CD4-positive, alpha-beta T cell treated with Interleukin-2 at 100 ng/mL for 4 hours (primary cell): ENCODE results near the gene CCDC102A.
"Not testable (repeated sequence)": the region's sequence is repeated elsewhere in the genome, so short reads cannot be mapped to it uniquely, and the experiment has no call there.

Experiments
- DNase-seq: peaks from one replicate; pipeline ENCODE4 v3.0.0-alpha.2; 2020; ENCODE audit warnings: low spot score

The CCDC102A gene

DNA sequence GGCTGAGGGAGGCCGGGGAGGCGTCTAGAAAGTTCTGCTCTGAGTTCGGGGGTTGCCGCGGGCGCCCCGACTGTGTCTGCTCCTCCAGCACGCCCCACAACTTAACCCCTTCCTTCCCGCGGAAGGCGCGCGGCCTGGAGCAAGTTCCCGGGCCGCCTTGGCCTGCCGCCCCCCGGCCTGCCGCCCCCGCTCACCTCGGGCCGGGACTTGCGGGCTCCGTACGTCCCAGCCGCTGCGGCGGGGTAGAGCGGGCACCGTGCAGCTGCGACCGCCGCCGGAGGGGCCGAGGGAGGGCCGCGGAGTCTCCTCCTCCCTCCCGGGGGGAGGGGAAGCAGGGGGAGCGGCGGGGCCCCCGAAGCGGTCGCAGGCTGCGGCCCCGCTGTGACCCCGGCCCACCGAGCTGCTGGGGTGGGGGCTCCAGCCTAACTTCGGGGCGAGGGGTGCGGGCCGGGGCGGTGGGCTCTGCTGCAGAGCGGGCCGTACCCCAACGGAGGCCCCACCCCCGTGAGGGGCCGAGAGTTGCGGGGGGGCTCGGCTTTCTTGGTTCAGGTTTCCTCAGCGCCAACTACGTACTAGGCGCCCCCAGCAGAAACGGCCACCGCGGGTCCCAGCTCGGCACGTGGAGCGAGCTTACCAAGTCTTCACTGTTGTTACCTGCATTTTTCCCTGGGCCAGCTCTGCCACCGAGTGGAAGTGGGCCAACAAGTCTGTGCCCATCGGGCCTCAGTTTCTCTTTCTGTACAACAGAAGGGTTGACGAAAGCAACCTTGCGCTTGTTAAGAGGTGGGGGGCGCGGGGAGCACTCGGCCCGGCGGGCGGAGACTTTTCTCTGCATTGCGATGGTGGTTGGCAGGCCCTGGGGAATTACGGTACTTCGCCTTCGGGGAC, at the start of gene CCDC102A:
TSS of gene CCDC102A (minus strand) at position 266 of the 888 bp plus-strand sequence. CDS start 7,394 bp downstream, outside the sequence.
- peak; percentile 58 for DNase-seq

DNA sequence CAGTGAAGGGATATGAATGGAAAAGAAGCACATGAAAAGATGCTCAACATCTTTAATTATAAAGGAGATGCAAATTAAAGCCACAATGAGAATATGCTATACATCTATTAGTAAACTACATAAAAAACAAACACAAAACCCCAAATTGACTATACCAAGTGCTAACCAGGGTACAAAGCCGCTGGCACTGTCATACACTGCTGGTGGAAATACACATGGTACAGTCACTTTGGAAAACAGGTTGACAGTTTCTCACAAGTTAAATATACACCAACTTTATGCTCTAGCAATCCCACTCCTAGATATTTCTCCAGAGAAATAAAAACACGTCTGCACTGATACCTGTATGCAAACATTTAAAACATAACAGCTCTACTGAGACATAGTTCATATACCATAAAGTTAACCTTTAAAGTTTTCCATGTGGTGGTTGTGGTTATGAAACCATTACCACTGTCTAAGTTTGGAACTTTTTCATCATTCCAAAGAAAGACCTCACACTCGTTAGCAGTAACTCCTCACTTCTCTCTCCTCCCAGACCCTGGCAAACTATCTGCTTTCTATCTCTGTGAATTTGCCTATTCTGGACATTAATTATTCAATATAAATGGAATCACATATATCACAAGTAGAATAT, 48.8 kb upstream of the CCDC102A start:
- DNase-seq: no peak

DNA sequence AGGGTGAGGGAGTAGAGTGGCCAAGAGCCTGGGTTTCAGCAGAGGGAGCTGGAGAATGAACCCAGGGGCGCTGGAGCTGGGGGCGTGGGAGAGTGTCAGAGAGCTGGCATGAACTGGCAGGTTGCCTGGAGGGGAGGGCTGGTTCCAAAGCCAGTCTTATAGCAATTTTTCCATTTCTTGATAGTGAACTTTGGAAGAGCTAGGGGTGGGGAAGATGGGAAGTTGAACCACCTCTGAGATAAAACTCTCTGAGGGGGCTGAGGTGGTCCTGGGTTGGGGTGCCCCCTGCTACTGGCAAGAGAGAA, 42.9 kb upstream of the CCDC102A start:
- DNase-seq: no peak

DNA sequence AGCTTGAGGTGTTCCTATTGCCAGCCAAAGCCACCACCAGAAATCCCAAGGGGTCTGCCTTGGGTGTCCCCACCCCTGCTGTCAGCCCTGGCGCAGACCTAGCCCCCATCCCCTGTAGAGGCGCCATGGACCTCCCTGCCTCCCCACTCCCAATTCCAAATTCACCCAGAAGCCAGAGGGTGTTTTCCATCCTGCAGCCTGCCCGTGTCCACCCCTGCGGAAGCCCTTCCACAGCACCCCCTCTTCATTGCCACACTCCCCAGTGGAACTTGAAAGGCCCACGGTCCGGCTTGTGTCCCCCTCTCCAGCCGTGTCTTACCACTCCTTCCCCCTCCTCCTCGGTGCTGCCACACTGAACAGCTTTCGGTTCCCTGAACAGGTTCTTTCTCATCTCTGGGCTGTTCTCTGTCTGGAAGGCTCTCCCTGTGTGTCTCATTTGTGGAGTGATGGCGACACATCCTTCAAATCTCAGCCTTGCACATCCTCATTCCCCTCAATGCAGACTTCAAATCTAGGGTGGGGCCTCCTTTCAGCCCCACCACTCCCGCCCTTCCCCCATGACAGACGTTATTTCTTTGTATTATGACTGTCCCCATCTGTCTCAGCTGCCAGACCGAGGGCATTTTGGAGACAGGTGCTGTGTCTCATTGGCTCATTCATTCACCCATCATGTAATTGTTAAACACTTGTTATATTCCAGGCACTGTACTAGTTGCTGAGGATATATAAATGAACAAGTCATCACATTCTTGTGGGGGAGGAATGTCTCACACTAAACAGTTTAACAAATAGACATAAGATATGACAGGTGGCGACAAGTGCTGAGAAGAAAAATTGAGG, 42.4 kb upstream of the CCDC102A start:
- peak; percentile 50 for DNase-seq

DNA sequence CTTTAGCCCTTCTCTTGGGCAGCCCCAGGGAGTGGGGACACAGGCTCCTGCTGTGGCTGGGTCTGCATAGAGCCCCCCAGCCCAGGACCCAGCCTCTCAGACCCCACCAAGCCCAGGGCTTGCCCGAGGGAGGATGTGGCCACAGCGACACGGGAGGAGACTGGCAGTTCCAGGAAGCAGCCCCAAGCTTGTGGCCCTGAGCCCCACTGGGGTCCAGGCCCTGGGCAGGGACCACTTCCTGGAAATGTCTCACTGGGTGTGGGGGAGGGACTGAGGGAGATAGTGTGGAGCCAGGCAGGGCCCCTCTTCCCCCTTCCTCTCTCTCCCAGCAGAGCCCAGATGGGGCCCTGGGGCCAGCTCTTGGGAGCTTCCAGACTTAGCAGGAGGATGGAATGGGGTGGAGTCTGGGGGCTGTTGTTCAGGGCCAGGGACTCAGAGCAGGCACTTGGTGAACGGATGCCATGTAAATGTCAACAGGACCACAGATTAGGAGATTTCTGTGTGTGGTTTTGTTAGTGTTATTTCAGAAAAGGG, 41.4 kb upstream of the CCDC102A start:
- peak; percentile 48 for DNase-seq

DNA sequence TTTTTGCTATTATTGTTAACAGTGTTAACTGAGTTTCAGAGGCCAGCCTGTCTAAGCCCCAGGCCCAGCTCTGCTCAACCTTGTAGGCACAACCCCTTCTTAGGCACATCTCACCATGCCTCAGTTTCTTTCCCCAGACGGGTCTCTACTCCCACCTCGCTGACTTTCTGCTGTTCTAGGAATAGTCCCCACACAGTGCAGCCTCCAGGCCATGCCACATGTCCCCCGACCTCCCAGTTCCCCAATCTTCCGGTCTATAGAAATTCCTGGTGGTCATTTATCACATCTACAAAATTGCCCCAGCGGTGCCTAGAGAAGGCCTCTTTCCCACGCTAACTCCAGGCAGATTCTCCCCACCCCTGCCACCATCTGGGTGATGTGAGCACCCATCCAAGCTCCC, 40.8 kb upstream of the CCDC102A start:
- no peak for DNase-seq

DNA sequence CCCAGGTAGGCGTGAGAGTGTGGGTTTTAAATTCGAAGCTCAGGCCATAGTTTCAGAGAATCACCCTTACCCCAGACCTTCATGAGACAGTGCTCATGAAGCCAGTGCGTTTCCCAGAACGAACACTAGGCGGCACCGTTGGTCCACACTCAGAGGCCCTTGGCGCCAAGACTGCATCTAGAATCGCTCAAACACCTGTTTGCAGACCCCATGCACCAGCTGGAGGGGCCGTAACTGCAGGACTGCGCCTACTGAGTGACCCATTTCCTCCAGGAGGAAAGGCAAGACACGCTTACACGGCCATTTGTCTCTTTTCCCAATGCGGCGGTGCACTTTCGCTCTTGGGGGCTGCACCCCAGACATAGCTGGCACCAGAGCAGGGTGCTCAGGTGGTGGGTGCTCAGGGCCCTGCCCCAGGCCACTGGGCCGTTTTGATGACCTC, 40.1 kb upstream of the CCDC102A start:
- DNase-seq: peak; percentile 86

DNA sequence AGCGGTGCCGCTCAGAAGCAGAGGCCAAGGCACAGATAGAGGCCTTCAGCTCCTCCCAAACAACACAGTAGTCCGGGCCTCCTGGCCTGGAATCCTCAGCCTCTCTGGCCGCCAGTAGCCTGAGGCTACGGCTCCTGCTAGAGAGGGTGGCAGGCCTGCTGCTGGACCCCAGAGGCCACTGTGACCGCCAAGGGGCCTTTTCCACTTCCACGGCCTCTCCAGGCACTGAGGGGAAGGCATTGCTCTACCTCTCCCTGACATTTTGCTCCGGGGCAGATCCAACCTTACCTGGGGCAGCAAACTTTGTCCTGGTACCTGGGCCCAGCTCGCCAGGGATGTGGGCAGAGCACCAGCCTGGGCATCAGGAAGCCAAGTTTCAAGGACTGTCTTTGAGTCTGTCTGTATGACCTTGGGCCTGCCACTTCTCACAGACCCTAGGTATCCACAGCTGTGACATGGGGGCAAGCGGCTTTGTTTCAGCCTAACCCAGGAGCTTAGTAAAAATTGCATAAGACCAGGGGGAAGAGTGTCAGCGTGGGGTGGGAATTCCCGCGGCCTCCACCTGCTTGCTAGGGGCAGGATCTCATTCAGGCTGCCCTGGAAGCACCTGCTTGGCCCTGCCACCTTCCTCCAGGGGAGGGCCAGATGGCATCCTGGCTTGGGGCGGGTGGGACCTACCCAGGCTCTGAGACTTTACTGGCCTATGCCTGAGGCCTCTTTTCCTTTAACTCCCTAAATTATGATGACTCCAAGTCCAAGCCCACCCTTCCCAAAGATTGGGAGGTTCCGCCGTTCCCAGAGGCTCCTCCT, 39.3 kb upstream of the CCDC102A start:
- no peak for DNase-seq

DNA sequence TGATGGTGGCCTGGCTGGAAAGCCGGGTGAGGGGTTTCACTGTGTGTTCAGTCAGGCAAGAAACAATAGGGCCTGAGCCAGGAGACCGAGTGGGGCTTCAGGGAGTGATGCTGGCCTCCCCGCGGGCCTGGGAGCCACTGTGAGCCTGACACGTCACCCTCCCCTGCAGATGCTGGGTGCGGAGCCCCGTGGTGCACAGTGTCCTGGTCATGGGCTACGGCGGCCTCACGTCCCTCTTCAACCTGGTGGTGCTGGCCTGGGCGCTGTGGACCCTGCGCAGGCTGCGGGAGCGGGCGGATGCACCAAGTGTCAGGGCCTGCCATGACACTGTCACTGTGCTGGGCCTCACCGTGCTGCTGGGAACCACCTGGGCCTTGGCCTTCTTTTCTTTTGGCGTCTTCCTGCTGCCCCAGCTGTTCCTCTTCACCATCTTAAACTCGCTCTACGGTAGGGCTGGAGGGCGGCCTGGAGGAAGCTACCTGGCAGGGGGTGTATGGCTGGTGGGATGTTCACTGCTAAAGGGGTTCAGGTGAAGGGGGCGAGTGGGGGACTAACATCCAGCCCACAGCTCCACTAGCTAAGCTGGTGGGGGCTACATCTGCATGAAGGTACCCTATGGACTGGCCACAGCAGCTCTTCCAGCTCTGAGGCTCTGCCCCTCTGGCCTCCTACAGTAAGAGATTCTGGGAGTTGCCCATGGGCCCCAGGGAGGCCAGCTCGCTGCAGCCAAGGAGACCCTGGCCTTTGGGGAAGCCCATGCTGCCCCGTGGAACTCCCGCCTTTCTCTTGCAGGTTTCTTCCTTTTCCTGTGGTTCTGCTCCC, 38.5 kb upstream of the CCDC102A start:
- no peak for DNase-seq

DNA sequence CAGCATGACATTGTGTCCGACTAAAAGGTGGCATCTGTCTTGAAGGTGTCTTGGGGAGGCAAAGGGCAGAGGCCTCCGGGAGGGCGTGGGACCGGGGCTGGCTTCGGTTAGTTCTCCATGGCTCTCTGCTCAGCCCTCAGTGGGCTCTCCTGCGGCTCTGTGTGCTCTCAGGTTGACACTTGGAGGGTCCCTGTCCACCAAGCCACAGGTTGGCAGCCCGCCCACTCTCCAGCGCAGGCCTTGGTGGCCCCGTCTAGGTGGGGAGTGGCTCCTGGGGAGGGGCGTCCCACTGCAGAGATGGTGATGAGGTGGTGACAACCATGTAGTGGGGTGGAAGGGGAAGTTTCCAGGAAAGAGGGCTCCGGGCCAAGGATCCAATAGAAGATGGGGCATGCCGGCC, 37.7 kb upstream of the CCDC102A start:
- no peak for DNase-seq

DNA sequence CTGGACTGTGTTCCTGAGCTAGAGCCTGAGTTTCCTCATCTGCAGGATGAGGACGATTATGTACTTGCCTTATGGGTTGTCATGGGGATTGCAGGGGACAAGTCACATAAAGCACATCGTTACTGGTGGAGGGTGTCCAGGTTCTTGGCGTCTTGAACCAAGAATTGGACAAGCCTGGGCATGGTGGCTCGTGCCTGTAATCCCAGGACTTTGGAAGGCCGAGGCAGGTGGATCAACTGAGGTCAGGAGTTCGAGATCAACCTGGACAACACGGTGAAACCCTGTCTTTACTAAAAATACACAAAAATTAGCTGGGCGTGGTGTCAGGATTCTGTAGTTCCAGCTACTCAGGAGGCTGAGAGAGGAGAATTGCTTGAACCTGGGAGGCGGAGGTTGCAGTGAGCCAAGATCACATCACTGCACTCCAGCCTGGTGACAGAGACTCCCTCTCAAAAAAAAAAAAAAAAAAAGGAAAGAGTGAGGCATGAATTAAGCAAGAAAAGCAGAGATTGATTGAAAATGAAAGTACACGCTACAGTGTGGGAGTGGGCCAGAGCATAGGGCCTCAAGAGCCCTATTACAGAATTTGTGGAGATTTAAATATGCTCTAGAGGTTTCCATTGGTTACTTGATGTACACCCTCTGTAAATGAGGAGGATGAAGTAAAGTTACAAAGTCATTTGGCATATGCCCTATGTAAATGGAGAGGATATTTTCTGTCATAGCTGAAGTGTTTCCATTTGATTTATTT, 36.8 kb upstream of the CCDC102A start:
- DNase-seq: no peak

DNA sequence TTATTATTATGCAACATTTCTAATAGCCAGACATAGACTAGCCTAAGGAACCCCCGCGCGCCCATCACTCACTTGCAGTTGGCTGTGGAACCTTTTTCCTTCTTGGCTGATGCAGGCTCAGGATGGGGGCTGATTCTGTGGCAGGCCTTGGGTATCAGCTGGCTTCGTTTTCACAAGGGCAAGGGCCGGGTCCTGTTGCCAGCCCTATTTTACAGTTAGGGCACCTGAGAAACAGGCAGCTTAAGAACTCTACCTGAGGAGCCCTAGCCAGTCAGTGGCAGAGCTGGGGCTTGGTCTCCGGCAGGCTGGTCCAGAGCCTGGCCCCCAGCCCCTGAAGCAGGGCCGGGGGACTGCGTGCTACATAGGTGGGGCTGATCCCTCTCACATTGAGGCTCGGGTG, 34.7 kb upstream of the CCDC102A start:
- no peak for DNase-seq

DNA sequence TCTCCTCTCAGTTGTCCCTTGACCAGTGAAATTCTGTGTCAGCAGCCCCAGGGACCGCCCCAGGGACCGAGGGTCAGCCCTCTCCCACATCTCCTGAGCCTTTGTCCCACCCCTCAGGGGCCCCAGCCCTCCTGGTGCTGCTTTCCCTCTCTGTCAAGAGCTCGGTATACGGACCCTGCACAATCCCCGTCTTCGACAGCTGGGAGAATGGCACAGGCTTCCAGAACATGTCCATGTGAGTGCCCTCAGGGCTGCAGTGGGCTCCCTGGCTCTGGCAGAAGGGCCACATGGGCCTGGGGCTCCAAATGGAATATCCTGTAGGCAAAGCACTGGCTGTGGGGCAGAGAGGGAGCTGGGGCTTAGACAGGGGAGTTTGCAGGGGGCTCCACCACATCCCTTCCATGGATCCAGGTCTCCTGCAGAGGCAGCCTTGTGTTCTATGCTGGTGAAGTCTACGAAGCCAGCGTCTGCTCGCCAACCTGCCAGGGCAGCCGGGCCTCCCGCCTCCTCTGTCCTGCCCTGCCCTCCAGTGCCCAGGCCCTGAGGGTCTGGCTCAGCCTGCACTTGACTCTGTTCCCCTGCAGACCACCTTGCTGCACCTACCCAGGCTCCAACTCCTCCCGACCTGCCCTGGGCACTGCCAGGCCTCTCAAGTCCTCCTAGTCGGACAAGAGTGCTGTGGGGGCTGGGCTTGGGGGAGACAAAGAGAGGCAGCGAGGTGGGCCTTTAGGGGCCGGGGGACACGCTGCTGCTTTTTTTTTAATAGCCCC, 34.1 kb upstream of the CCDC102A start:
- no peak for DNase-seq

DNA sequence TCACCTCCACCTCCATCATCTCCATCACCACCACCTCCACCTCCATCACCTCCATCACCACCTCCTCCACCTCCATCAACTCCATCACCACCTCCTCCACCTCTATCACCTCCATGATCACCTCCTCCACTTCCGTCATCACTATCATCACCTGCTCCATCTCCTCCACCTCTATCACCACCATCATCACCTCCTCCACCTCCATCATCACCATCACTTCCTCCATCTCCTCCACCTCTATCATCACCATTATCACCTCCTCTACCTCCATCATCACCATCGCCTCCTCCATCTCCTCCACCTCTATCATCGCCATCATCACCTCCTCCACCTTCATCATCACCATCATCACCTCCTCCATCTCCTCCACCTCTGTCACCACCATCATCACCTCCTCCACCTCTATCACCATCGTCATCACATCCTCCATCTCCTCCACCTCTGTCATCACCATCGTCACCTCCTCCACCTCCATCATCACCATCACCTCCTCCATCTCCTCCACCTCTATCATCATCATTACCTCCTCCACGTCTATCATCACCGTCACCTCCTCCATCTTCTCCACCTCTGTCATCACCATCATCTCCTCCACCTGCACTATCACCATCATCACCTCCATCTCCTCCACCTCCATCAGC, 33.1 kb upstream of the CCDC102A start:
- no peak for DNase-seq

DNA sequence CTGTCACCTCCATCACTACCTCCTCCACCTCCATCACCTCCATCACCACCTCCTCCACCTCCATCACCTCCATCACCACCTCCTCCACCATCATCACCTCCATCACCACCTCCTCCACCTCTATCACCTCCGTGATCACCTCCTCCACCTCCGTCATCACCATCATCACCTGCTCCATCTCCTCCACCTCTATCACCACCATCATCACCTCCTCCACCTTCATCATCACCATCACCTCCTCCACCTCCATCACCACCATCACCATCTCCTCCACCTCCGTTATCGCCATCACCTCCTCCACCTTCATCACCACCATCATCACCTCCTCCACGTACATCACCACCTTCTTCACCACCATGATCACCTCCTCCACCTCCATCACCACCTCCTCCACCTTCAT, 32.4 kb upstream of the CCDC102A start:
- not testable (repeated sequence) for DNase-seq

DNA sequence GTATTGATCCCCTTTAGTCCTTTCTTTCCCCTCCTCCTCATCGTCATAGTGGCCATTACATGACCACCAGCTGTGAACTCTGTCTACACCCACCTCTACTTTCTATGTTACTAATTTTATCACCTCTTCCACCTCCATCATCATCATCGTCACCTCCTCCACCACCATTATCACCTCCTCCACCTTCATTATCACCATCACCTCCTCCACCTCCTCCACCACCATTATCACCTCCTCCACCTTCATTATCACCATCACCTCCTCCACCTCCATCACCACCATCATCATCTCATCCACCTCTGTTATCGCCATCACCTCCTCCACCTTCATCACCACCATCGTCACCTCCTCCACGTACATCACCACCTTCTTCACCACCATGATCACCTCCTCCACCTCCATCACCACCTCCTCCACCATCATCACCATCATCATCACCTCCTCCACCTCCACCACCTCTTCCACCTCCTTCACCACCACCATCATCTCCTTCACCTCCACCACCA, 31.9 kb upstream of the CCDC102A start:
- no peak for DNase-seq

DNA sequence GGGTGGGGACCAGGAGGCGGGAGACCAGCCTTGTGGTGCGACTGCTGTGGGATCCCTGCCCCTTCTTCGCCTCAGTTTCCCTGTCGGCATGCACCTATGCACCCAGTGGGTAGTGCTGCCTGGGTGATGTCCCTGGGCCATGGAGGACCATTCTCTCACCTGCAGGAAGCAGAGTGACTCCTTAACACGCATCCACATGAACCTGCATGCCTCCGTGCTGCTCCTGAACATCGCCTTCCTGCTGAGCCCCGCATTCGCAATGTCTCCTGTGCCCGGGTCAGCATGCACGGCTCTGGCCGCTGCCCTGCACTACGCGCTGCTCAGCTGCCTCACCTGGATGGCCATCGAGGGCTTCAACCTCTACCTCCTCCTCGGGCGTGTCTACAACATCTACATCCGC, 31.3 kb upstream of the CCDC102A start:
- DNase-seq: no peak

DNA sequence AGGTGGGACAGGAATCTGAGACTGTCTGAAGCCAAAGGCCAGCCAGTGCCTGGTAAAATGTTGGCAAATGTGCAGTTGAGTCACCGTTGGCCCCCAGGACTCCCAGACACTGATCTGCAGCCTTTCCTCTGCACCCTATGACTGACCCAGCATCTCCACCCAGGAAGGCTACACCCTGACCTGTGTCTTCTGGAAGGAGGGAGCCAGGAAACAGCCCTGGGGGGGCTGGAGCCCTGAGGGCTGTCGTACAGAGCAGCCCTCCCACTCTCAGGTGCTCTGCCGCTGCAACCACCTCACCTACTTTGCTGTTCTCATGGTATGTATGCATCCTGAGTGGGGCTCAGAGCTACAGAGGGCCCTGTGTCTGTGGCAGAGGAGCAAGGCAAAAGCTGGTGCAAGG, 30.1 kb upstream of the CCDC102A start:
- no peak for DNase-seq
